Measurements from ENCODE around the gene SRRM3.
"Not testable (repeated sequence)": the region's sequence is repeated elsewhere in the genome, so short reads cannot be mapped to it uniquely, and the experiment has no call there.

Gene SRRM3

GRCh38 chr7:76292213-76292573, 90.5 kb downstream of the SRRM3 start:
- peak overlapping the region; percentile 95 to 96 for H3K27ac ChIP-seq
- DNase-seq (ENCODE audit: low spot score) = no peak
- TF ChIP-seq, protein P1, sequence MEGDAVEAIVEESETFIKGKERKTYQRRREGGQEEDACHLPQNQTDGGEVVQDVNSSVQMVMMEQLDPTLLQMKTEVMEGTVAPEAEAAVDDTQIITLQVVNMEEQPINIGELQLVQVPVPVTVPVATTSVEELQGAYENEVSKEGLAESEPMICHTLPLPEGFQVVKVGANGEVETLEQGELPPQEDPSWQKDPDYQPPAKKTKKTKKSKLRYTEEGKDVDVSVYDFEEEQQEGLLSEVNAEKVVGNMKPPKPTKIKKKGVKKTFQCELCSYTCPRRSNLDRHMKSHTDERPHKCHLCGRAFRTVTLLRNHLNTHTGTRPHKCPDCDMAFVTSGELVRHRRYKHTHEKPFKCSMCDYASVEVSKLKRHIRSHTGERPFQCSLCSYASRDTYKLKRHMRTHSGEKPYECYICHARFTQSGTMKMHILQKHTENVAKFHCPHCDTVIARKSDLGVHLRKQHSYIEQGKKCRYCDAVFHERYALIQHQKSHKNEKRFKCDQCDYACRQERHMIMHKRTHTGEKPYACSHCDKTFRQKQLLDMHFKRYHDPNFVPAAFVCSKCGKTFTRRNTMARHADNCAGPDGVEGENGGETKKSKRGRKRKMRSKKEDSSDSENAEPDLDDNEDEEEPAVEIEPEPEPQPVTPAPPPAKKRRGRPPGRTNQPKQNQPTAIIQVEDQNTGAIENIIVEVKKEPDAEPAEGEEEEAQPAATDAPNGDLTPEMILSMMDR (IDR thresholded peaks at IDR 0.05) = no peak
- H3K4me3 ChIP-seq = peak overlapping the region; percentile 63

GRCh38 chr7:76292911-76293310, 91.2 kb downstream of the SRRM3 start:
- H3K27ac ChIP-seq = peak overlapping the region; percentile 95 to 96
- peak overlapping the region; percentile 63 for H3K4me3 ChIP-seq
- DNase-seq (ENCODE audit: low spot score) = not testable (repeated sequence)

- DNase-seq (ENCODE audit: low spot score) = no peak
- TF ChIP-seq, protein P1 (IDR thresholded peaks at IDR 0.05) = no peak
- Histone ChIP-seq H3K4me3 (peak overlapping the region; percentile 63), H3K27ac (peak overlapping the region; percentile 95 to 96)
Measured at GRCh38 chr7:76293407-76293901, 91.8 kb downstream of the SRRM3 start.

DNA sequence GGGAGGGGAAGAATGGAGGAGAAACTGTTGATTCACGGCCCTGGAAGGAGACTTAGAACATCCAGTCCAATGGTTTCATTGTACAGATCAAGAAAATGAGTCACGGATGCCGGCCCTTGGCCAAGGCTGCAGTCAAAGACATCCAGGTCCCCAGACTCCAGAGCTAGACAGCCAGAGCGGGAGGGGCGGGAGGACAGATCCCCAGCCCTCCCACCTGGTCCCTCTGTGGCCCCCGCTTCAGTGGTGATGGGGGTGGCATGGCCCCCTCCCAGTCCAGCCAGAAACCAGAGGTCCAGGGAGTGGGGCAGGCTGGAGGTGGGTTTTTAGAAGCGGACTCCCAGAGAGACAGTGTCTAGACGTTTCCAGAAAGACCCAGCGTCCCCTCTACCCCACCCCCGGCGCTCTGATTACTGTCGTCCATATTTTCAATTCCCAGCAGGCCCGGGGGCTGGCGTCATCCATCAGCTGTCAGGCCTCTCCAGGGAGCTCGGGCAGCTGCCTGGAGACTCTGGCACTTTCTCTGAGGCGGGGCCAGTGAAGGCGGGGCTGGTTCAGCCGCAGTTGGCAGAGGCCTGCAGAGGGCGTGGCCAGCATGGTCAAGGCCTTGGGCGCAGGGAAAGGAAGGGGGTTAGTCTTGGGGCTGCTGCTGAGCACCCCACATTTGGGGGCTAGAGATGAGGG, 92.8 kb downstream of the SRRM3 start:
- TF ChIP-seq, protein P1 (IDR thresholded peaks at IDR 0.05) = no peak
- Histone ChIP-seq H3K27ac (peak overlapping the region; percentile 95 to 96), H3K4me3 (peak overlapping the region; percentile 63)
- DNase-seq (ENCODE audit: low spot score) = peak; percentile 99

DNA sequence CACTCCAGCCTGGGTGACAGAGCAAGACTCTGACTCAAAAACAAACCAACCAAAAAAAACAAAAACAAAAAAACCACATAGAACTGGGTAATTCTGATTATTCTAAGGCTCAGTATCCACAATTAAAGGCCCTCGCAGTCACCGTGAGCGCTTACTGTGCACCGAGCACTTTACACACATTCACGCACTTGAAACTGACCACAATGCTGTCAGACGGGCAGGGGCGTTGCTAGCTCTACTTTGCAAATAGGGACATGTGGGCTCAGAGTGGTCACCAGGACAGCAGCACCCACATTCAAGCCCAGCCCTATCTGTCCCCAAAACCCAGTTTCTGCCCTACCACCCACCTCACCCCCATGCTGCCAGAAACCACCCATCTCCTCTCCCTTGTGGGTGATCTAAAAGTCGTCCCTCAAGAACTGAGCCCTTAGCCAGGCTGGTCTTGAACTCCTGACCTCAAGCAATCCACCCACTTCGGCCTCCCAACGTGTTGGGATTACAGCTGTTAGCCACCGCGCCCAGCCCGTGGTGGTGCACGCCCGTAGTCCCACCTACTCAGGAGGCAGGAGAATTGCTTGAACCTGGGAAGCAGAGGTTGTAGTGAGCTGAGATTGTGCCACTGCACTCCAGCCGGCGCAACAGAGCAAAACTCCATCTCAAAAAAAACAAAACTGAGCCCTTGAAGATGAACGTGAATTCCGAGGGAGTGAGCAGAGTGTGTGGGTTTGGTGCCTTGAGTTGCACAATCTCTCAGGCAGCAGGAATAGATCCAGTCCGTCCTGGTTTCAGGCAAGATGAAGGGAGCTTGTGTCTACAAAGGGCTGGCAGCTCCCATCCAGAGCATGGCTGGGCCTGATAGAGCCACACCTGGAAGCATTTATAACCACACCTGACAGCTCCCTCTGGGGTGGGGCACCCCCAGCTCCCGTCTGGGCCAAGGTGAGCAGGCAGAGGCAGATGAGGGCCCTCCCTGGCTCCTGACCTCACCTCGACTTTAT, 95.3 kb downstream of the SRRM3 start:
- DNase-seq (ENCODE audit: low spot score) = peak; percentile 86
- TF ChIP-seq, protein P1 (IDR thresholded peaks at IDR 0.05) = no peak
- Histone ChIP-seq H3K27ac (peak overlapping the region; percentile 96 to 97), H3K4me3 (peak overlapping the region; percentile 51)

DNA sequence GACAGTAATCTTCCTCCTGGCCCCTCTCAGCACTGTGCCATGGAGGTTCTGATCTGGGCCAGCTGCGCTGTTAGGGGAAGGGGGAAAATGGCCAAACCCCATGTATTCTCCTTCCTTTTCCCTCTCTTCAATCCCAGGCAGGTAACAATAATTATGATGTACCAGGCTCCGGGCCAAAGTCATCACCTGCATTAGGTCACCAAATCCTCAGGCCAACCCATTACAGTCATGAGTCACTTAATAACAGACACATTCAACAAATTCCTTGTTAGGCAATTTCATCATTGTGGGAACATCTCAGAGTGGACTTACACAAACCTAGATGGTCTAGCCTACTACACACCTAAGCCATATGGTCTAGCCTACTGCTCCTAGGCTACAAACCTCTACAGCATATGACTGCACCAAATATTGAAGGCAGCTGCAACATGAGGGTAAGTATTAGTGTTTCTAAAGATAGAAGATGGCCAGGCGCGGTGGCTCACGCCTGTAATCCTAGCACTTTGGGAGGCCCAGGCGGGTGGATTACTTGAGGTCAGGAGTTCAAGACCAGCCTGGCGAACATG, 98.6 kb downstream of the SRRM3 start:
- Histone ChIP-seq H3K27ac (peak overlapping the region; percentile 77 to 99), H3K4me3 (no peak overlapping the region)
- TF ChIP-seq, protein P1 (IDR thresholded peaks at IDR 0.05) = no peak
- no peak for DNase-seq (ENCODE audit: low spot score)

DNA sequence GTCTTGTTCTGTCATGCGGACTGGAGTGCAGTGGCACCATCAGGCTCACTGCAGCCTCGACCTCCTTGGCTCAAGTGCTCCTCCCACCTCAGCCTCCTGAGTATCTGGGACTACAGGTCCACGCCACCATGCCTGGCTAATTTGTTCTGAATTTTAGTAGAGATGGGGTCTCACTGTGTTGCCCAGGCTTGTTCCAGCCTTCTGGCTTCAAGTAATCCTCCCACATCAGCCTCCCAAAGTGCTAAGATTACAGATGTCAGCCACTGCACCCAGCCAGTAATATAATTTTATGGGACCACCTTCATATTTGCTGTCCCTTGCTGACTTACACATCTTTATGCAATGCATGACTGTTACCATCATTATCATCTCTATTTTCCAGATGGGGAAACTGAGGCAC, 99.3 kb downstream of the SRRM3 start:
- Histone ChIP-seq H3K4me3 (no peak overlapping the region), H3K27ac (peak overlapping the region; percentile 27 to 99)
- TF ChIP-seq, protein P1 (IDR thresholded peaks at IDR 0.05) = no peak
- DNase-seq (ENCODE audit: low spot score) = no peak
